SK-N-SH treated with all-trans-retinoic acid at 6 μM for 48 hours (cell line): ENCODE results near the gene KSR2.

ENCODE experiments used
- ATAC-seq: fragments of 200-7000 bp; cut with Tn5 transposase; 3 replicates; pipeline ENCODE4 v1.9.1; 2020; ENCODE audit warnings: mild to moderate bottlenecking, moderate library complexity
- ARNTL ChIP-seq: fragments of 450-650 bp; formaldehyde crosslinking; IDR thresholded peaks from 2 replicates; pipeline ENCODE4 v1.5.0; 2020; ENCODE audit warnings: low read depth, mild to moderate bottlenecking, moderate library complexity, borderline replicate concordance
- BACH2 ChIP-seq: fragments of 250-450 bp; sonication (Bioruptor Pico); IDR thresholded peaks from 2 replicates; pipeline ENCODE4 v1.9.0; 2021; ENCODE audit warnings: mild to moderate bottlenecking, borderline replicate concordance
- CSDC2 ChIP-seq: fragments of 250-450 bp; sonication (Bioruptor Pico); IDR thresholded peaks from 2 replicates; pipeline ENCODE4 v1.5.0; 2020; ENCODE audit warnings: mild to moderate bottlenecking, moderate library complexity
- ESRRG ChIP-seq: fragments of 250-450 bp; sonication (Bioruptor Pico); IDR thresholded peaks from 2 replicates; pipeline ENCODE4 v1.6.1; 2021; ENCODE audit warnings: mild to moderate bottlenecking
- GLIS3 ChIP-seq: fragments of 250-450 bp; sonication (Bioruptor Pico); IDR thresholded peaks from 2 replicates; pipeline ENCODE4 v1.5.0; 2020; ENCODE audit warnings: mild to moderate bottlenecking, moderate library complexity
- ISL1 ChIP-seq: fragments of 250-450 bp; sonication (Bioruptor Pico); IDR thresholded peaks from 2 replicates; pipeline ENCODE4 v2.1.2; 2022; ENCODE audit warnings: mild to moderate bottlenecking, moderate library complexity
- OSR1 ChIP-seq: fragments of 250-450 bp; sonication (Bioruptor Pico); IDR thresholded peaks from 2 replicates; pipeline ENCODE4 v1.8.0; 2022; ENCODE audit warnings: moderate library complexity, mild to moderate bottlenecking, inconsistent platforms
- PPARA ChIP-seq: fragments of 250-450 bp; sonication (Bioruptor Pico); IDR thresholded peaks from 2 replicates; pipeline ENCODE4 v1.5.0; 2020; ENCODE audit warnings: mild to moderate bottlenecking, borderline replicate concordance
- RARB ChIP-seq: fragments of 250-450 bp; sonication (Bioruptor Pico); IDR thresholded peaks from 2 replicates; pipeline ENCODE4 v1.8.0; 2021; ENCODE audit warnings: mild to moderate bottlenecking, moderate library complexity
- SNAI2 ChIP-seq: fragments of 250-450 bp; sonication (Bioruptor Pico); IDR thresholded peaks from 2 replicates; pipeline ENCODE4 v1.5.0; 2020; ENCODE audit warnings: mild to moderate bottlenecking, moderate library complexity
- TOX ChIP-seq: fragments of 250-450 bp; sonication (Bioruptor Pico); IDR thresholded peaks from 2 replicates; pipeline ENCODE4 v1.8.0; 2021; ENCODE audit warnings: mild to moderate bottlenecking, moderate library complexity, borderline replicate concordance
- ZC3H10 ChIP-seq: fragments of 250-450 bp; sonication (Bioruptor Pico); IDR thresholded peaks from 2 replicates; pipeline ENCODE4 v1.5.1; 2021; ENCODE audit warnings: mild to moderate bottlenecking, moderate library complexity
- ZFP3 ChIP-seq: fragments of 250-450 bp; sonication (Bioruptor Pico); IDR thresholded peaks from 2 replicates; pipeline ENCODE4 v1.5.0; 2020; ENCODE audit warnings: mild to moderate bottlenecking, moderate library complexity
- ZFP30 ChIP-seq: fragments of 450-650 bp; formaldehyde crosslinking; IDR thresholded peaks from 2 replicates; pipeline ENCODE4 v1.5.0; 2022; ENCODE audit warnings: mild to moderate bottlenecking, moderate library complexity
- ZNF565 ChIP-seq: fragments of 450-650 bp; formaldehyde crosslinking; conservative IDR thresholded peaks from 2 replicates; pipeline ENCODE4 v1.5.0; 2020; ENCODE audit warnings: low read depth, mild to moderate bottlenecking, moderate library complexity
- ZNF70 ChIP-seq: fragments of 450-650 bp; formaldehyde crosslinking; IDR thresholded peaks from 2 replicates; pipeline ENCODE4 v1.5.0; 2020; ENCODE audit warnings: mild to moderate bottlenecking, moderate library complexity
- ZNF8 ChIP-seq: fragments of 450-650 bp; formaldehyde crosslinking; IDR thresholded peaks from 2 replicates; pipeline ENCODE4 v1.5.0; 2020; ENCODE audit warnings: mild to moderate bottlenecking, moderate library complexity
- TF ChIP-seq, protein P1 (sequence below): fragments of 250-450 bp; sonication (Bioruptor Pico); IDR thresholded peaks from 2 replicates; pipeline ENCODE4 v1.8.0; 2020; ENCODE audit warnings: mild to moderate bottlenecking, moderate library complexity, borderline replicate concordance
- TF ChIP-seq, protein P2 (sequence below): fragments of 250-450 bp; sonication (Bioruptor Pico); IDR thresholded peaks from 2 replicates; pipeline ENCODE4 v1.5.0; 2020; ENCODE audit warnings: mild to moderate bottlenecking, moderate library complexity
- TF ChIP-seq, protein P3 (sequence below): fragments of 250-450 bp; sonication (Bioruptor Pico); IDR thresholded peaks from 2 replicates; pipeline ENCODE4 v1.8.0; 2021; ENCODE audit warnings: low read depth, mild to moderate bottlenecking, moderate library complexity, borderline replicate concordance
- TF ChIP-seq, protein P4 (sequence below): fragments of 250-450 bp; sonication (Bioruptor Pico); IDR thresholded peaks from 2 replicates; pipeline ENCODE4 v1.5.1; 2021; ENCODE audit warnings: mild to moderate bottlenecking, moderate library complexity

Gene KSR2

DNA sequence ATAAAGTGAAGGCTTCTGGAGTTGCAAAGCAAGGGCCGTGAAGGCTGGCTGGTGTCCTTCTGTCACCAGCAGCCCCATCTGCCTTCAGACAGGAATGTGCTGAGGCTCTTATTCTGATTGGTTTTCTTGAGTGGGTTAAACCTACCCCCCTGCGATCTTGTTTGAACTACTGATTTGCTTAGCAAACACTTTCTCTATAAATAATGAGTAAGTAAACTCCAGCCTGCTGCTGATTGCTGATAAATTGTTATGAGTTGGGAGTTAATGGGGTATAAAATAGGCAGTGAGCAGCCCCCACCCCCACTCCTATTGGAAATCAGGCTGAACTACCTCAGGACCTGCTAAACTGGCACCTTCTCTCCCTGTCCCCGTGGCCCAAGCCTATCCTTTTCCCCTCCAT, 461.2 kb downstream of the KSR2 start (continued):
- TF ChIP-seq ZNF70 (no peak), OSR1 (CRISPR knock-in tag) (no peak)

DNA sequence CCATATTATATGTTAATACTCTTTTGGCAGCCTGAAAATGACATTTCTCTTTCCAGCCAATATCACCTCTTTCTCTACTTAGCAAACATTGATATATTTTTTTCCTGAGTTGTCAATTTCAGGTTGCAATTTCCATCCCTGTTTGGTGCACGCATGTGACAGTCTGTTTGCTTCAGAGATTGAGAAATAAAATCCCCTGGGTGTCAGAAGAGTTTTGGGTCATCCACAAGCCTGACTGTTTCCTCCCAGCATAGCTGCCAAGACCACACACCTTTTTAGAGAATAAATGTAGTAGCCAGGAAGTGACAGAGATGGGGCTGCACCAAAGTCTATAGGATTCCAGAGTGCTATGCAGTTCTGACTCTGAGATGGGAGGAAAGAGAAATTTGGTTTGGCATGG, 462.5 kb downstream of the KSR2 start:
- no peak for ATAC-seq
- no peak for TF ChIP-seq ARNTL (CRISPR knock-in tag)
- TF ChIP-seq, protein P1, sequence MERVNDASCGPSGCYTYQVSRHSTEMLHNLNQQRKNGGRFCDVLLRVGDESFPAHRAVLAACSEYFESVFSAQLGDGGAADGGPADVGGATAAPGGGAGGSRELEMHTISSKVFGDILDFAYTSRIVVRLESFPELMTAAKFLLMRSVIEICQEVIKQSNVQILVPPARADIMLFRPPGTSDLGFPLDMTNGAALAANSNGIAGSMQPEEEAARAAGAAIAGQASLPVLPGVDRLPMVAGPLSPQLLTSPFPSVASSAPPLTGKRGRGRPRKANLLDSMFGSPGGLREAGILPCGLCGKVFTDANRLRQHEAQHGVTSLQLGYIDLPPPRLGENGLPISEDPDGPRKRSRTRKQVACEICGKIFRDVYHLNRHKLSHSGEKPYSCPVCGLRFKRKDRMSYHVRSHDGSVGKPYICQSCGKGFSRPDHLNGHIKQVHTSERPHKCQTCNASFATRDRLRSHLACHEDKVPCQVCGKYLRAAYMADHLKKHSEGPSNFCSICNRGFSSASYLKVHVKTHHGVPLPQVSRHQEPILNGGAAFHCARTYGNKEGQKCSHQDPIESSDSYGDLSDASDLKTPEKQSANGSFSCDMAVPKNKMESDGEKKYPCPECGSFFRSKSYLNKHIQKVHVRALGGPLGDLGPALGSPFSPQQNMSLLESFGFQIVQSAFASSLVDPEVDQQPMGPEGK (CRISPR knock-in tag): no peak
- TF ChIP-seq, protein P2, sequence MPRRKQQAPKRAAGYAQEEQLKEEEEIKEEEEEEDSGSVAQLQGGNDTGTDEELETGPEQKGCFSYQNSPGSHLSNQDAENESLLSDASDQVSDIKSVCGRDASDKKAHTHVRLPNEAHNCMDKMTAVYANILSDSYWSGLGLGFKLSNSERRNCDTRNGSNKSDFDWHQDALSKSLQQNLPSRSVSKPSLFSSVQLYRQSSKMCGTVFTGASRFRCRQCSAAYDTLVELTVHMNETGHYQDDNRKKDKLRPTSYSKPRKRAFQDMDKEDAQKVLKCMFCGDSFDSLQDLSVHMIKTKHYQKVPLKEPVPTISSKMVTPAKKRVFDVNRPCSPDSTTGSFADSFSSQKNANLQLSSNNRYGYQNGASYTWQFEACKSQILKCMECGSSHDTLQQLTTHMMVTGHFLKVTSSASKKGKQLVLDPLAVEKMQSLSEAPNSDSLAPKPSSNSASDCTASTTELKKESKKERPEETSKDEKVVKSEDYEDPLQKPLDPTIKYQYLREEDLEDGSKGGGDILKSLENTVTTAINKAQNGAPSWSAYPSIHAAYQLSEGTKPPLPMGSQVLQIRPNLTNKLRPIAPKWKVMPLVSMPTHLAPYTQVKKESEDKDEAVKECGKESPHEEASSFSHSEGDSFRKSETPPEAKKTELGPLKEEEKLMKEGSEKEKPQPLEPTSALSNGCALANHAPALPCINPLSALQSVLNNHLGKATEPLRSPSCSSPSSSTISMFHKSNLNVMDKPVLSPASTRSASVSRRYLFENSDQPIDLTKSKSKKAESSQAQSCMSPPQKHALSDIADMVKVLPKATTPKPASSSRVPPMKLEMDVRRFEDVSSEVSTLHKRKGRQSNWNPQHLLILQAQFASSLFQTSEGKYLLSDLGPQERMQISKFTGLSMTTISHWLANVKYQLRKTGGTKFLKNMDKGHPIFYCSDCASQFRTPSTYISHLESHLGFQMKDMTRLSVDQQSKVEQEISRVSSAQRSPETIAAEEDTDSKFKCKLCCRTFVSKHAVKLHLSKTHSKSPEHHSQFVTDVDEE (CRISPR knock-in tag): no peak
- no peak for TF ChIP-seq ESRRG
- no peak for TF ChIP-seq BACH2 (CRISPR knock-in tag)
- TF ChIP-seq, protein P3, sequence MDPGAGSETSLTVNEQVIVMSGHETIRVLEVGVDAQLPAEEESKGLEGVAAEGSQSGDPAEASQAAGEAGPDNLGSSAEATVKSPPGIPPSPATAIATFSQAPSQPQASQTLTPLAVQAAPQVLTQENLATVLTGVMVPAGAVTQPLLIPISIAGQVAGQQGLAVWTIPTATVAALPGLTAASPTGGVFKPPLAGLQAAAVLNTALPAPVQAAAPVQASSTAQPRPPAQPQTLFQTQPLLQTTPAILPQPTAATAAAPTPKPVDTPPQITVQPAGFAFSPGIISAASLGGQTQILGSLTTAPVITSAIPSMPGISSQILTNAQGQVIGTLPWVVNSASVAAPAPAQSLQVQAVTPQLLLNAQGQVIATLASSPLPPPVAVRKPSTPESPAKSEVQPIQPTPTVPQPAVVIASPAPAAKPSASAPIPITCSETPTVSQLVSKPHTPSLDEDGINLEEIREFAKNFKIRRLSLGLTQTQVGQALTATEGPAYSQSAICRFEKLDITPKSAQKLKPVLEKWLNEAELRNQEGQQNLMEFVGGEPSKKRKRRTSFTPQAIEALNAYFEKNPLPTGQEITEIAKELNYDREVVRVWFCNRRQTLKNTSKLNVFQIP (CRISPR knock-in tag): no peak
- no peak for TF ChIP-seq ZNF8 (CRISPR knock-in tag)
- TF ChIP-seq, protein P4, sequence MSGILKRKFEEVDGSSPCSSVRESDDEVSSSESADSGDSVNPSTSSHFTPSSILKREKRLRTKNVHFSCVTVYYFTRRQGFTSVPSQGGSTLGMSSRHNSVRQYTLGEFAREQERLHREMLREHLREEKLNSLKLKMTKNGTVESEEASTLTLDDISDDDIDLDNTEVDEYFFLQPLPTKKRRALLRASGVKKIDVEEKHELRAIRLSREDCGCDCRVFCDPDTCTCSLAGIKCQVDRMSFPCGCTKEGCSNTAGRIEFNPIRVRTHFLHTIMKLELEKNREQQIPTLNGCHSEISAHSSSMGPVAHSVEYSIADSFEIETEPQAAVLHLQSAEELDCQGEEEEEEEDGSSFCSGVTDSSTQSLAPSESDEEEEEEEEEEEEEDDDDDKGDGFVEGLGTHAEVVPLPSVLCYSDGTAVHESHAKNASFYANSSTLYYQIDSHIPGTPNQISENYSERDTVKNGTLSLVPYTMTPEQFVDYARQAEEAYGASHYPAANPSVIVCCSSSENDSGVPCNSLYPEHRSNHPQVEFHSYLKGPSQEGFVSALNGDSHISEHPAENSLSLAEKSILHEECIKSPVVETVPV (CRISPR knock-in tag): no peak
- no peak for TF ChIP-seq CSDC2 (CRISPR knock-in tag)
- no peak for TF ChIP-seq GLIS3 (CRISPR knock-in tag)
- TF ChIP-seq PPARA: no peak
- TF ChIP-seq SNAI2 (CRISPR knock-in tag): no peak
- TF ChIP-seq ZFP3 (CRISPR knock-in tag): no peak
- no peak for TF ChIP-seq ZC3H10 (CRISPR knock-in tag)
- TF ChIP-seq RARB (CRISPR knock-in tag): no peak
- TF ChIP-seq TOX: no peak
- no peak for TF ChIP-seq ISL1

DNA sequence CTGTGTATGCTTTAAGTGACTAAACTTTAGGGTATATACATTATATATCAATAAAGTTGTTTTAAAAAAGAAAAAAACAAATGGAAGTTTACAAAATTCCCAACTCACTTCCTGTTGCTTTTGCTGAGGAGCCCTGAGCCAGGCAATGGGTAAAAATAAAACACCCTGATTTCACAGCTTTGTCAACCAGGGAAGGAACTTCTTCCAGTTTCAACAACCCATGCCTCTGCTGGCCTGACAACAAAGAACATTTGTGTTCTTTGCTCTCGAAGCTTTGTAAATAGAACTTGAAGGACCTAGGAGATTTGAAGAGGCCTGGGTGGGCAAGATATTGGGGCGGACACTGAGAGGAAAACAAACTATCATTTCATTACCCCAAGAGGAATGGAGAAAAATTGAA, 466.2 kb downstream of the KSR2 start:
- no peak for ATAC-seq
- TF ChIP-seq ISL1 (no peak), TOX (no peak)

DNA sequence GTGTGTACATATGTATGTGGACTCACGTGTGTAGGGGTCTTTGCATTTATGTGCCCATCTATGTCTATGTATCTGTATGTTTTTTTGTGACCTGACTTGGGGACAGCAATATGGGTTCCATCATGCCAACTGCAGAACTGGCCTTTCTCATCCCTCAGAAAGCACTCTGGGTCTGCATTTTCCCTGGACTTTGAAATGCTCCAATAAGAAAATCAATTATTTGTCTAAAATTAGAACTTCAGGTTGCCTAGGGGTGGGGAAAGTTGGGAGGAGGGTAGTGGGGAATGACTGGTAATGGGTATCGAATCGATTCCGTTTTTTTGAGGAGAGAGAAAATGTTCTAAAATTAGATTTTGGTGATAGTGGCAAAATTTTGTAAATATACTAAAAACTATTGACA, 466.6 kb downstream of the KSR2 start:
- no peak for ATAC-seq
- TF ChIP-seq ZFP30: no peak

DNA sequence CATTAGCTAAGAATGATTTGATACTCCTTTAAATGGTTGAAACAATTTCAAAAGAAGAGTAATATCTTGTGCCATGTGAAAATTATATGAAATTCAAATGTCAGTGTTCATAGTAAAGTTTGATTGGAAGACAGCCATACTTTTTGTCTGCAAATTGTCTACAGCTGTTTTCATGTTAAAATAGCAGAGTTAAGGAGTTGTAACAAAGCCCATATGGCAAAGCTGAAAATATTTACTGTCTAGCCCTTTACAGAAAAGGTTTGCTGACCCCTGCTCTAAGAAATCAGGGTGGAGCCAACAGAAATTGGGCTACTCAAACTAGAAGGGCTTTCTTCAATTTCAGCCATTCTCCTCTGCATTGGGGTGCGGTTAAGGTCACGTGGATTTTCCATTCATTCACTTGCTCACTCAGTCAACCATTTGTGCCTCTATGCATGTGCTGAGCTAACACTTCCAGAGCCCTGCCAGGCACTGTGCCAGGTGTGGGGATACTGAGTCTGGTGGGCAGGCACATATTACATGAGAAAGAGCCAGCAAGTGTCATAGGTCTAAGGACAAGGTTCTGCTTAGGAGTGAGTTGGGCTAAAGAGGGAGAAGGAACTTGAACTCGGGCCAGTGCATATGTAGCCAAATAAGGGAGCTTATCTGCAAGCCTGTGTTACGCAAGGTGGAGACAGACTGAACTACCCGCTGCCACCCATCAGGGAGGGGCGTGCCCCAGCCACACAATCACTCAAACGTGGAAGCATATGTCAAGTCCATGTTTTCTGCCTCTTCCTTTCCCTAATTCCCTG, 467.5 kb downstream of the KSR2 start:
- no peak for ATAC-seq
- TF ChIP-seq SNAI2 (CRISPR knock-in tag) (no peak), OSR1 (CRISPR knock-in tag) (no peak), TOX (no peak), ZNF70 (no peak), ZC3H10 (CRISPR knock-in tag) (no peak), ZNF565 (CRISPR knock-in tag) (no peak), CSDC2 (CRISPR knock-in tag) (no peak), GLIS3 (CRISPR knock-in tag) (no peak), RARB (CRISPR knock-in tag) (no peak), ZNF8 (CRISPR knock-in tag) (no peak)
- TF ChIP-seq, protein P2 (CRISPR knock-in tag): no peak
- TF ChIP-seq, protein P1 (CRISPR knock-in tag): no peak
